PFSK-1 (cell line): ENCODE results near the gene SESN1.

Source experiments
- POLR2AphosphoS5 ChIP-seq: IDR thresholded peaks from 2 replicates; pipeline ENCODE4 v1.6.1; 2012; ENCODE audit warnings: low read depth, mild to moderate bottlenecking, control low read depth, low read length, moderate library complexity
- TF ChIP-seq, protein P1 (sequence below), 2 experiments: IDR thresholded peaks; 2 replicates each; pipeline versions ENCODE4 v1.6.1 to v1.8.0; 2011 to 2012; ENCODE audit warnings: low read depth in 2 of 2, low read length in 2 of 2, control low read depth in 1 of 2, inconsistent platforms in 1 of 2, mild to moderate bottlenecking in 1 of 2, moderate library complexity in 1 of 2; ENCODE audit not compliant: insufficient read depth in 1 of 2

DNA sequence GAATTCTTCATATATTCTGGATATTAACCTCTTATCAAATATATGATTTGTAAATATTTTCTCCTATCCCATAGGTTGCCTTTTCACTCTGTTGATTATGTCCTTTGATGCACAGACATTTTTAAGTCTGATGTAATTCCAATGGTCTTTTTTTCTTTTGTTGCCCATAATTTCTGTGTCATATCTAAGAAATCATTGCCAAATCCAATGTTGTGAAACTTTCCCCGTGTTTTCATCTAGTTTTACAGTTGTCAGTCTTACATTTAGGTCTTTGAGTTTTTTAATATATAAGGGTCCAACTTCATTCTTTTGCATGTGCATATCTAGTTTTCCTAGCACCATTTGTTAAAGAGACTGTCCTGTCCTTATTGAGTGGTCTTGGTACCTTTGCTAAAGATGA, 111.5 kb downstream of the SESN1 start:
- TF ChIP-seq POLR2AphosphoS5, result no peak
- TF ChIP-seq, protein P1, sequence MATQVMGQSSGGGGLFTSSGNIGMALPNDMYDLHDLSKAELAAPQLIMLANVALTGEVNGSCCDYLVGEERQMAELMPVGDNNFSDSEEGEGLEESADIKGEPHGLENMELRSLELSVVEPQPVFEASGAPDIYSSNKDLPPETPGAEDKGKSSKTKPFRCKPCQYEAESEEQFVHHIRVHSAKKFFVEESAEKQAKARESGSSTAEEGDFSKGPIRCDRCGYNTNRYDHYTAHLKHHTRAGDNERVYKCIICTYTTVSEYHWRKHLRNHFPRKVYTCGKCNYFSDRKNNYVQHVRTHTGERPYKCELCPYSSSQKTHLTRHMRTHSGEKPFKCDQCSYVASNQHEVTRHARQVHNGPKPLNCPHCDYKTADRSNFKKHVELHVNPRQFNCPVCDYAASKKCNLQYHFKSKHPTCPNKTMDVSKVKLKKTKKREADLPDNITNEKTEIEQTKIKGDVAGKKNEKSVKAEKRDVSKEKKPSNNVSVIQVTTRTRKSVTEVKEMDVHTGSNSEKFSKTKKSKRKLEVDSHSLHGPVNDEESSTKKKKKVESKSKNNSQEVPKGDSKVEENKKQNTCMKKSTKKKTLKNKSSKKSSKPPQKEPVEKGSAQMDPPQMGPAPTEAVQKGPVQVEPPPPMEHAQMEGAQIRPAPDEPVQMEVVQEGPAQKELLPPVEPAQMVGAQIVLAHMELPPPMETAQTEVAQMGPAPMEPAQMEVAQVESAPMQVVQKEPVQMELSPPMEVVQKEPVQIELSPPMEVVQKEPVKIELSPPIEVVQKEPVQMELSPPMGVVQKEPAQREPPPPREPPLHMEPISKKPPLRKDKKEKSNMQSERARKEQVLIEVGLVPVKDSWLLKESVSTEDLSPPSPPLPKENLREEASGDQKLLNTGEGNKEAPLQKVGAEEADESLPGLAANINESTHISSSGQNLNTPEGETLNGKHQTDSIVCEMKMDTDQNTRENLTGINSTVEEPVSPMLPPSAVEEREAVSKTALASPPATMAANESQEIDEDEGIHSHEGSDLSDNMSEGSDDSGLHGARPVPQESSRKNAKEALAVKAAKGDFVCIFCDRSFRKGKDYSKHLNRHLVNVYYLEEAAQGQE (IDR thresholded peaks at IDR 0.05; ENCODE audit: insufficient read depth in 1 of 2, low read depth in 2 of 2, low read length in 2 of 2), result no peak
